Esophagus muscularis mucosa (tissue), 4 donors: ENCODE results near the gene LTC4S. TPM values are rescaled to one million over a fixed set of nuclear protein-coding genes. Genes with fewer than 3 reads are reported as not detected.

Source experiments
- DNase-seq: peaks from one replicate; pipeline ENCODE4 v3.0.0-alpha.2; 2017; ENCODE audit errors: extremely low spot score
- H3K27ac ChIP-seq, 4 donors: fragments of 200-600 bp; sonication (generic); replicated peaks in 1 of 4; 1 replicate in 3 of 4; 2 replicates in 1 of 4; pipeline ENCODE4 v1.5.1; 2016 to 2019; ENCODE audit warnings: mild to moderate bottlenecking in 1 of 4
- H3K27me3 ChIP-seq, 4 donors: fragments of 200-600 bp; sonication (generic); one replicate each; pipeline versions ENCODE4 v1.5.1 to v1.6.0; 2016 to 2019
- H3K36me3 ChIP-seq, 4 donors: fragments of 200-600 bp; sonication (generic); one replicate each; pipeline ENCODE4 v1.5.1; 2016 to 2019
- H3K4me1 ChIP-seq, 4 donors: fragments of 200-600 bp; sonication (generic); one replicate each; pipeline ENCODE4 v1.5.1; 2016 to 2019
- H3K4me3 ChIP-seq, 4 donors: fragments of 200-600 bp; sonication (generic); 1 replicate in 2 of 4; 2 replicates in 2 of 4; pipeline ENCODE4 v1.5.1; 2016 to 2019; ENCODE audit warnings: mild to moderate bottlenecking in 4 of 4, moderate library complexity in 1 of 4
- H3K9me3 ChIP-seq, 4 donors: fragments of 200-600 bp; sonication (generic); 1 replicate in 3 of 4; 2 replicates in 1 of 4; pipeline ENCODE4 v1.5.1; 2016 to 2019
- EP300 ChIP-seq: sonication (generic); formaldehyde crosslinking; IDR thresholded peaks from one replicate; pipeline ENCODE4 v1.6.1; 2017; ENCODE audit warnings: antibody characterized with exemption
- POLR2A ChIP-seq: fragments of 450-650 bp; IDR thresholded peaks from one replicate; pipeline ENCODE4 v1.6.1; 2017; ENCODE audit warnings: antibody characterized with exemption, moderate library complexity, mild to moderate bottlenecking, low read depth
- POLR2AphosphoS5 ChIP-seq, 2 donors: sonication (generic); formaldehyde crosslinking; IDR thresholded peaks; one replicate each; pipeline ENCODE4 v1.6.1; 2017; ENCODE audit warnings: antibody characterized with exemption in 2 of 2
- WGBS: methylation state at CpG from one replicate; pipeline ENCODE4 v1.1.5; 2018; 5-methylcytosine and 5-hydroxymethylcytosine counted together
- intact Hi-C: fragments of 100-400 bp; cut with DNase I; formaldehyde crosslinking; loops from one replicate; pipeline ENCODE4 v1.15.1; 2023
- total RNA-seq, 4 donors: library from RNA; depleted of rRNA; stranded (reverse); fragments of >200 nt; gene quantifications; one replicate each; pipeline versions ENCODE4 v1.1.0 to v1.2.1, GENCODE V29; 2016
- TF ChIP-seq, protein P1 (sequence below), 3 experiments: fragments of 200-600 bp in 2 of 3; fragments of 450-650 bp in 1 of 3; sonication (generic) in 2 of 3; IDR thresholded peaks; one replicate each; pipeline ENCODE4 v1.5.1; 2017 to 2019; ENCODE audit warnings: antibody characterized with exemption in 3 of 3, mild to moderate bottlenecking in 2 of 3, moderate library complexity in 1 of 3

Gene LTC4S
- total RNA-seq, 4 donors from 2014 or later = 7.9 to 15.2 (median 12.8) TPM

DNA sequence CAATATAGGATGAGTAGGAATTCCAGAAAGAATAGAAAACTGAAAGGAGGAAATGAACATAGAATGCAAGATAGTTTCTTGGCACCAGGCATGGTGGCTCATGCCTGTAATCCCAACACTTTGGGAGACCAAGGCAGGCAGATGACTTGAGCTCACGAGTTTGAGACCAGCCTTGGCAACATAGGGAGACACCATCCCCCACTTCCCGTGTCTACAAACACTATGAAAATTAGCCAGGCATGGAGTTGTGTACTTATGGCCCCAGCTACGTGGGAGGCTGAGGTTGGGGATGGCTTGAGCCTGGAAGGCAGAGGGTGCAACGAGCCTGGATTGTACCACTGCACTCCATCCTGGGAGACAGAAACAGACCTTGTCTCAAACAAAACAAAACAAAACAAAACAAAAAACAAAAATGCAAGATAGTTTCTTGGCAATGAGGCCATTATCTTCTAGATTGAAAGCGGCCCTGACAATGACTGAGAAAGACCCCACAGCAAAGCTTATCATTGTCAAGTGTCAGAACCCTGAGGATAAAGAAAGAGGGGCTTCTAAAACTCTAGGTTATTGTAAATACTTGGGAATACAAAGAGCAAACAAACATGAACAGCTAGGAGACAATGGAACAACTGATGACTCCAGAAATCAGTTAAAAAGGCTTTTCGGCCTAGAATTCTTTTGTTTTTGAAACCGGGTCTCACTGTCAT is 36.1 kb downstream of the LTC4S start:
- Histone ChIP-seq H3K4me1 (peaks cover 25 to 54% (median 50%) of the 10 kb centered on the region in 4 donors), H3K36me3 (peaks cover 87 to 98% (median 96%) of the 10 kb centered on the region in 4 donors), H3K9me3 (no peaks in the 10 kb centered on the region), H3K27me3 (no peaks in the 10 kb centered on the region), H3K27ac (no peak overlapping the region), H3K4me3 (no peak overlapping the region)
- DNase-seq = no peak
- WGBS = 88% methylated on average over 7 of the region's 7 CpGs
- intact Hi-C loops = no loop called here
- TF ChIP-seq POLR2AphosphoS5 (IDR thresholded peaks at IDR 0.05) (no peak), EP300 (no peak), POLR2A (no peak)
- TF ChIP-seq, protein P1, sequence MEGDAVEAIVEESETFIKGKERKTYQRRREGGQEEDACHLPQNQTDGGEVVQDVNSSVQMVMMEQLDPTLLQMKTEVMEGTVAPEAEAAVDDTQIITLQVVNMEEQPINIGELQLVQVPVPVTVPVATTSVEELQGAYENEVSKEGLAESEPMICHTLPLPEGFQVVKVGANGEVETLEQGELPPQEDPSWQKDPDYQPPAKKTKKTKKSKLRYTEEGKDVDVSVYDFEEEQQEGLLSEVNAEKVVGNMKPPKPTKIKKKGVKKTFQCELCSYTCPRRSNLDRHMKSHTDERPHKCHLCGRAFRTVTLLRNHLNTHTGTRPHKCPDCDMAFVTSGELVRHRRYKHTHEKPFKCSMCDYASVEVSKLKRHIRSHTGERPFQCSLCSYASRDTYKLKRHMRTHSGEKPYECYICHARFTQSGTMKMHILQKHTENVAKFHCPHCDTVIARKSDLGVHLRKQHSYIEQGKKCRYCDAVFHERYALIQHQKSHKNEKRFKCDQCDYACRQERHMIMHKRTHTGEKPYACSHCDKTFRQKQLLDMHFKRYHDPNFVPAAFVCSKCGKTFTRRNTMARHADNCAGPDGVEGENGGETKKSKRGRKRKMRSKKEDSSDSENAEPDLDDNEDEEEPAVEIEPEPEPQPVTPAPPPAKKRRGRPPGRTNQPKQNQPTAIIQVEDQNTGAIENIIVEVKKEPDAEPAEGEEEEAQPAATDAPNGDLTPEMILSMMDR (IDR thresholded peaks at IDR 0.05) = no peak

- Histone ChIP-seq H3K36me3 (peaks cover 78 to 98% (median 94%) of the 10 kb centered on the region in 4 donors), H3K27me3 (no peaks in the 10 kb centered on the region), H3K4me1 (peaks cover 21 to 44% (median 42%) of the 10 kb centered on the region in 4 donors), H3K4me3 (no peak overlapping the region), H3K9me3 (no peaks in the 10 kb centered on the region), H3K27ac (peak overlapping the region in 1 of 4 donors; percentile 24)
- no peak for TF ChIP-seq EP300
- TF ChIP-seq POLR2A = no peak
- TF ChIP-seq POLR2AphosphoS5 (IDR thresholded peaks at IDR 0.05) = peak in 1 of 2 donors; percentile 7
- TF ChIP-seq, protein P1 (IDR thresholded peaks at IDR 0.05) = no peak
- DNase-seq = no peak
- intact Hi-C loops = no loop called here
- WGBS = 96% methylated on average over 7 of the region's 7 CpGs
These were observed 37.2 kb downstream of the LTC4S start for GRCh38 chr5:179830818-179831468.

DNA sequence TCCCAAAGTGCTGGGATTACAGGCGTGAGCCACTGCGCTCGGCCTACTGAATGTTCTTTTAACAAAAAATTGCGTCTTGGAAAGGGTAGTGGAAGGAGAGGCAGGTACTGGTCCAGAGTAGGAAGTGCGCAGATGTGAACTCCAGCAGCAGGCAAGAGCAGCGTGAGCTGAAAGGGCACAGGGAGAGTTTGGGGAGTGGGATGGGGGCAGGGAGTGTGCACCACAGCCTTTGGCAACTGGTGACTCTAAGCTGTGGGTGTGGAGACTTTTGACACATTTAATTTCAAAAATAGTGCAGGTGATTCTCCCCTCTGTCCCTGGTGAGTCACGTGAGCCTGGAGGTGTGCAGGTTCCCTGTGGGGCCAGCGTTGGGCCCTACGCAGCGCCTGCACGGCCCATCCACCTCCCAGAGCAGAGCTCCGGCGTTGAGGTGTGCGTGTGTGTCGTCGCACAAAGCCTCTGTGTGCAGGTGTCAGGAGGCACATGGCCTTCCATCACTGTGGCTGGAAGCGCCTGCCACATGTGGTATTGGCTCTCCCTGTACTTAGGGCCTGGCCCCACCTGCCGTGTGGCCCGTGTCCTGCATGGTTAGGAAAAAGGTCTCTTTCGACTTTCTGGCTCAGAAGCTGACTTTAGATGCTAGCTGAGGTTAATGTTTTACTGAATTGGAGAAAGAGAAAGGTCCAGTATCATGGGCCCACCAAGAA is 38.4 kb downstream of the LTC4S start:
- Histone ChIP-seq H3K4me3 (no peak overlapping the region), H3K9me3 (no peaks in the 10 kb centered on the region), H3K36me3 (peaks cover 78 to 98% (median 94%) of the 10 kb centered on the region in 4 donors), H3K27ac (peak overlapping the region in 1 of 4 donors; percentile 5), H3K4me1 (peaks cover 23 to 43% (median 39%) of the 10 kb centered on the region in 4 donors), H3K27me3 (no peaks in the 10 kb centered on the region)
- DNase-seq = no peak
- intact Hi-C loops = no loop called here
- WGBS = 92% methylated on average over 18 of the region's 20 CpGs
- no peak for TF ChIP-seq POLR2A
- TF ChIP-seq POLR2AphosphoS5 (IDR thresholded peaks at IDR 0.05) = no peak
- no peak for TF ChIP-seq EP300
- TF ChIP-seq, protein P1 (IDR thresholded peaks at IDR 0.05) = no peak

DNA sequence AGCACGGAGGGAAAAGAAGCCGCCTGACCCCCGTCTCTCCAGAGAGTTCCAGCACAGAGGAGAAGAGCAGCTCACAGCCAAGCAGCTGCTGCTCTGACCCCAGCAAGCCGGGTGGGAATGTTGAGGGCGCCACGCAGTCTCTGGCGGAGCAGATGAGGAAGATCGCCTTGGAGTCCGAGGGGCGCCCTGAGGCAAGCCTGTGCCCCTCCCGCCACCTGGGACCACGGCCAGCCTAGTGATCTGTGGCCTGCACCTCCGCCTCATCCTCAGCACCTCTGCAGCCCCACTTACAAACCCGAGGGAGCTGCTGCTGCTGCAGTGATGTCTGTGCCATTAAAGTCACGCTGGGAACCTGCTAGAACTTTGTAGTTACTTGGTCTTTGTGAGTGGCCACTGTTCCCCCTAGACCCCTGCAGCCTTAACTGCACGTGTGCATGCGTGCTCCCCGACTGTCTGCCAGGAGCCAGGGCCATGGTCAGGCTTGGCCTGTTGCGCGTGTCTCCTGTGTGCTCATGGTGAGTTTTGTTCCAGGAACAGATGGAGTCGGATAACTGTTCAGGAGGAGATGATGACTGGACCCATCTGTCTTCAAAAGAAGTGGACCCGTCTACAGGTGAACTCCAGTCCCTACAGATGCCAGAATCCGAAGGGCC is 39.4 kb downstream of the LTC4S start:
- H3K27me3 ChIP-seq = no peaks in the 10 kb centered on the region
- H3K9me3 ChIP-seq = no peaks in the 10 kb centered on the region
- H3K4me1 ChIP-seq = peaks cover 13 to 33% (median 30%) of the 10 kb centered on the region in 4 donors
- no peak for DNase-seq
- intact Hi-C loops = no loop called here
- 84% methylated on average over 9 of the region's 23 CpGs for WGBS
- peaks cover 84 to 98% (median 95%) of the 10 kb centered on the region in 4 donors for H3K36me3 ChIP-seq
- peak overlapping the region in 1 of 4 donors; percentile 12 for H3K27ac ChIP-seq
- TF ChIP-seq POLR2AphosphoS5 (IDR thresholded peaks at IDR 0.05) (no peak), EP300 (no peak)
- H3K4me3 ChIP-seq = no peak overlapping the region
